Activated CD8-positive, alpha-beta memory T cell treated with anti-CD3 and anti-CD28 coated beads, Interleukin-2, amount 10 ng/mL, durations not matched to agents 7 days and 5 days (primary cell): ENCODE measurements around the gene ABCA8. TPM values are rescaled to one million over a fixed set of nuclear protein-coding genes. Genes with fewer than 3 reads are reported as not detected.
"Not testable (repeated sequence)": the region's sequence is repeated elsewhere in the genome, so short reads cannot be mapped to it uniquely, and the experiment has no call there.

Experiments used
- ATAC-seq: fragments of 150-1000 bp; cut with Tn5 transposase; one replicate; pipeline ENCODE4 v1.10.0; 2021; ENCODE audit warnings: moderate library complexity
- CTCF ChIA-PET: fragments of 350-600 bp; sonication (Branson Sonifier 250); formaldehyde crosslinking; loops from one replicate; lab custom pipeline; 2021; ENCODE audit warnings: antibody characterized with exemption; lab: Charles Lee
- DNase-seq: peaks from one replicate; pipeline ENCODE4 v3.0.0-alpha.2; 2020
- H3K27ac Mint-ChIP-seq: one replicate; pipeline ENCODE4 v1.8.0; 2021; ENCODE audit warnings: mild to moderate bottlenecking, mixed read lengths
- H3K27me3 Mint-ChIP-seq: one replicate; pipeline ENCODE4 v1.8.0; 2021; ENCODE audit warnings: mixed read lengths
- H3K36me3 Mint-ChIP-seq: one replicate; pipeline ENCODE4 v1.8.0; 2021; ENCODE audit warnings: mild to moderate bottlenecking, mixed read lengths
- H3K4me1 Mint-ChIP-seq: one replicate; pipeline ENCODE4 v1.8.0; 2021; ENCODE audit warnings: mixed read lengths
- H3K4me3 Mint-ChIP-seq: one replicate; pipeline ENCODE4 v1.8.0; 2021; ENCODE audit warnings: mild to moderate bottlenecking, moderate library complexity, mixed read lengths
- H3K9me3 Mint-ChIP-seq: one replicate; pipeline ENCODE4 v1.8.0; 2022; ENCODE audit warnings: low read depth, mixed read lengths
- total RNA-seq, 2 experiments: library from RNA; stranded (reverse); gene quantifications; one replicate each; pipeline ENCODE4 v1.2.3, GENCODE V29; 2021

Gene ABCA8
- total RNA-seq, 2 experiments from 2014 or later: not detected

DNA sequence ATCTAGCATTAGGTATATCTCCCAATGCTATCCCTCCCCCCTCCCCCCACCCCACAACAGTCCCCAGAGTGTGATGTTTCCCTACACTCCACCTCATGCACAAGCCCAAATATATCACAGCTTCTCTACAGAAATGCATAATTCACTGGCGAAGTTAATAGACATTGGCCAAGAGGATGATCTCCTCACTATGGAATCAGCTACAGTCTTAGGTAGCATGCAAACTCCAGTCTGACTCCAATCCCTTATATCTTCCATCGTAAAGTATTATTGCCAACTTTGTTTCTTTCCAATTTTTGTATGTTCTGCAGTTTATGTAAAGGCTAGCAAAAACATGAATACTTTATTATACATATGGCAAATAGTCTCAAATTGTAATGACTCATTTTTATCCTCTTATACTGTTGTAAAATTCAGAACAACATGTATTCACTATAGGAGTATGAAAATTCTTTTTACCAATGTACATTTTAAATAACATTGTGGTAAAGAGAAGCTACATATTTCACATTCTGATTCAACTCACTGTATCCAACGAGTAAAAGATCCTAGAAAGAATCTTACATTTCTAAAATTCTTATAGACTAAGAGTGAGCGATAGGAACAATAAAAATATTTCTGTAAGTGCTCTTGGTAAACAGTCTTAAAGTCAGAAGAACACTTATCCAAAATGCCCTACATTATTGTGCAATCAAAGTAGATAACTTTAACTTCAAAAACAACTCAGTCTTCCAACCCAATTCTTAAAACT is 871 bp downstream of the ABCA8 start:
- ATAC-seq: no peak
- no peaks in the 10 kb centered on the region for H3K36me3 Mint-ChIP-seq

DNA sequence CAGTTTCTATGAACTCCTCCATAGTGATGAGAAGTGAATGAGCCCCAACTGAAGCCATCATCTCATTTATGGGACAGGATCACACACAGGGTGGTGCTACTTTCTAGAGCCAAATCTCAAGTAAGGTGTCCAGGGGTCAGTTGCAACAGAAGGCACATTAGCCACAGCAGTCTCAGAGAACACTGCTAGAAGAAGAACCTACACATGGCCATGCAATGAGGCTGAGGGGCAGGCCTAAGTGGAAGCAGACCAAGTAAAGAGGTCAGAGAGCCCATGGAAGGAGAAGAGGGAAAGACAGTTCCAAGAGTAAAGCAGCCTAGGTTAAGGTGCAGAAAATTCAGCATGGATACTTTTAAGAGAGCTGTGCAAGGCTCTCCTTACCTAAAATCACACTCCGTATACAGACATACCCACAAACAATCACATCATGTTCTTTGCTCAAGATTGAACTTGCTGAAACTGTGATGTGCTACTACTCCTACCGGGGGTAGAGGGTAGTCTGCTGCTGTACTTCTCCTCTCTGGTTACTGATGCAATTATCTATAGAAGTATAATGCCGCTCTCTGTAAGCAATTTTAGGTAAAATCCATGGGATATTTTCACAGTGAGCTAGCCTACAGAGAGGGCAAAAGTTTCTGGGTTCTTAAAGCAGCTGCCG is 1.7 kb downstream of the ABCA8 start:
- Mint-ChIP-seq H3K27me3 (peaks cover 2% of the 10 kb centered on the region), H3K4me3 (no peak overlapping the region), H3K4me1 (no peaks in the 10 kb centered on the region), H3K9me3 (no peaks in the 10 kb centered on the region), H3K36me3 (no peaks in the 10 kb centered on the region), H3K27ac (no peak overlapping the region)
- CTCF ChIA-PET: no interaction called here
- DNase-seq (no peak), ATAC-seq (no peak)

More for the DNA sequence above, 871 bp downstream of the ABCA8 start:
- CTCF ChIA-PET: no interaction called here
- Mint-ChIP-seq H3K27me3 (peaks cover 2% of the 10 kb centered on the region), H3K9me3 (peaks cover 4% of the 10 kb centered on the region), H3K4me1 (no peaks in the 10 kb centered on the region), H3K27ac (no peak overlapping the region), H3K4me3 (no peak overlapping the region)
- no peak for DNase-seq

DNA sequence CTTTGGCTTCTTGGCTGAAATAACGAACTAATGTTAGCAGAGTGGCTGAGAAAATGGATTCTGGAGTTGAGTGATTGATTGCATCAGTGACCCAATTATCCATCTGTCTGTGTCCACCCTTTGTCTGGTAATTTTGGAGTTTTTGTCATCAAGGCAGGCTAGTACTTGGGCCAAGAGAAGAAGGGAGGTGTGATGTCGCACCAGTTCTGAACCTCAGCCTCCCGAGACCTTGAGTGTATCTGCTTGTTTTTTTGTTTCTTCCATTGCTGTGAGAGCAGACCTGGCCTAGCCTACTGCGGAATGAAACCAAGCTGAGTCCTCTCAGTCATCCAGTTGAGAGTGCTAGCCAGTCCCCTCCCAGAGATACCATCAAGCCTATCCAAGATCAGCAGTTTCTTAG is 4.5 kb downstream of the ABCA8 start:
- H3K27ac Mint-ChIP-seq: no peak overlapping the region
- DNase-seq (no peak), ATAC-seq (no peak)
- peaks cover 2% of the 10 kb centered on the region for H3K9me3 Mint-ChIP-seq
- no peaks in the 10 kb centered on the region for H3K27me3 Mint-ChIP-seq
- no peak overlapping the region for H3K4me3 Mint-ChIP-seq
- H3K4me1 Mint-ChIP-seq: no peaks in the 10 kb centered on the region
- H3K36me3 Mint-ChIP-seq: no peaks in the 10 kb centered on the region
- CTCF ChIA-PET: no interaction called here

DNA sequence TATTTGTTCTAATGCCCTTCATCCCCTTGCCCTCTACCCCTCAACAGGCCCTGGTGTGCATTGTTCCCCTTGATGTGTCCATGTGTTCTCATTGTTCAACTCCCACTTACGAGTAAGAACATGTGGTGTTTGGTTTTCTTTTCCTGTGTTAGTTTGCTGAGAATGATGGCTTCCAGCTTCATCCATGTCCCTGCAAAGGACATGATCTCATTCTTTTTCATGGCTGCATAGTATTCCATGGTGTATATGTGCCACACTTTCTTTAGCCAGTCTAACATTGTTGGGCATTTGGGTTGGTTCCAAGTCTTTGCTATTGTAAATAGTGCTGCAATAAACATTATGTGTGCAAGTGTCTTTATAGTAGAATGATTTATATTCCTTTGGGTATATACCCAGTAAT is 7.3 kb downstream of the ABCA8 start:
- CTCF ChIA-PET, H3K36me3 Mint-ChIP-seq: not testable (repeated sequence)

DNA sequence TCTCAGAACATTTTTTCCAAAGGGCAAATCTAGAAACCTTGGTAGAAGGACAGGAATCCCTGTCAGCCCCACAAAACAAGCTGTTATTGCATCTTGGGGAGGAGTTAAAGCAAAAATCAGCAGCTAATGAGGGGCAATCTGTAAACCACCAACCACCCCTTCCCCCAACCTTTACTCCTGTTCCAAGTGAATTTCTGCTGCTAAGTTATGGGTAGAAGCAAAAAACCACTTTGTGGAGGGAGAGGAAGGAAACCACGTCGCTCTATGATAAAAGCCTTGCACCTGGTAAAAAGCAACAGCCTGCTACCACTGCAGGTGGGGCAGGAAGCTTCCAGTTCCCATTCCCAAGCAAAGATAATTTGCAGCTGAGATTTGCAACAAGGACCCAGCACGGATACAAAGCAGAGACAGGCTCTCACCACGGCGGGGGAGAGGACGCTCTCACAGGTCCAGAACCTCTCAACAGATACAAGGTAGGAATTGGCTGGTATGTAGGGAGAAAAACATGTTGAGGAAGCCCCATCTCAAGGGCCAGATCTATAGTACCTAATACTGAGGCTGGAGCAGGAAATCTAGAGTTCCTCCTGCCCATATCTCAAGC is 10.7 kb downstream of the ABCA8 start:
- Mint-ChIP-seq H3K9me3 (peaks cover 2% of the 10 kb centered on the region), H3K27me3 (no peaks in the 10 kb centered on the region), H3K27ac (no peak overlapping the region), H3K4me3 (no peak overlapping the region), H3K4me1 (no peaks in the 10 kb centered on the region), H3K36me3 (no peaks in the 10 kb centered on the region)
- CTCF ChIA-PET: no interaction called here
- DNase-seq (no peak), ATAC-seq (no peak)

More for the DNA sequence above, 7.3 kb downstream of the ABCA8 start:
- H3K4me3 Mint-ChIP-seq, DNase-seq, H3K27ac Mint-ChIP-seq, H3K27me3 Mint-ChIP-seq, H3K9me3 Mint-ChIP-seq, ATAC-seq, H3K4me1 Mint-ChIP-seq: not testable (repeated sequence)

DNA sequence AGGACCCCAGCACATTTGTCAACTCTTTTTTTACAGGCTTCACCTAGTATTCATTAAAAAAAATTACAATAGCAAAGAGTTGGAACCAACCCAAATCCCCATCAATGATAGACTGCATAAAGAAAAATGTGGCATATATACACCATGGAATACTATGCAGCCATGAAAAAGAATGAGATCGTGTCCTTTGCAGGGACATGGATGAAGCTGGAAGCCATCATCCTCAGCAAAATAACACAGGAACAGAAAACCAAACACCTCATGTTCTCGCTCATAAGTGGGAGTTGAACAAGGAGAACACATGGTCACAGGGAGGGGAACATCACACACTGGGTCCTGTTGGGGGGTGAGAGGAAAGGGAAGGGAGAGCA is 11.4 kb downstream of the ABCA8 start:
- H3K36me3 Mint-ChIP-seq, H3K27me3 Mint-ChIP-seq, DNase-seq, H3K27ac Mint-ChIP-seq, H3K9me3 Mint-ChIP-seq, CTCF ChIA-PET, H3K4me3 Mint-ChIP-seq, H3K4me1 Mint-ChIP-seq, ATAC-seq: not testable (repeated sequence)

DNA sequence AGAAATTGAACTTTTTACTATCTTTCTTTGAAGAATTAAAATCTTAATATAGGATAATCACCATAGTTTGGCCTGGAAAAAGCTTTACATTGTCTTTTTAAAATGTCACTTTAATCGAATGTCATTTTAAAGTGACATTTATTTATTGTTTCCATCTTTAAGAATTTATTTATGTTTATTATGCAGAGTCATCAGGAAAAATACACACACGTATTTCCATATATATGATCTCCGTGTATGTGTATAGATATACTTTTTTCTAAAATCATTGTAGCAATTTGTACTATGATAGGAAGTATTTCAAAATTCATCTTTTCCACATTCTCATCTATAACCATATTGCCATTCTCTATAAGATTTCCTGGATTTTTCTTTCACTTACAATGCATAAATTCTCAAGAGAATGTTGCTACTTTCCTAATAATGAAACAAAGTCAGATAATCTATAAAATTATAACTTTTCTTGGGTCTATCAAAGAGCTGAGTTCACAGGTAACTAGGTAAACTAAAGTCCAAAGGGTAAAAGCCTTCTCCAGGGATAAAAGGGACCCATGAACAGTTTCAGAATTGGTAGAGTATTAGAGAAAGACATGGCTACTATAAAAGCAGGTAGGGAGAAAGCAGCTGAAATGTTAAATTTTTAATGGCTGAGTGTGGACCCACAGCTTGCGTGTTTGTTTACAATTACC is 11.9 kb downstream of the ABCA8 start:
- Mint-ChIP-seq H3K36me3 (no peaks in the 10 kb centered on the region), H3K4me1 (no peaks in the 10 kb centered on the region), H3K27ac (no peak overlapping the region), H3K27me3 (no peaks in the 10 kb centered on the region), H3K4me3 (no peak overlapping the region), H3K9me3 (peaks cover 2% of the 10 kb centered on the region)
- DNase-seq: no peak
- ATAC-seq: no peak
- CTCF ChIA-PET: no interaction called here

DNA sequence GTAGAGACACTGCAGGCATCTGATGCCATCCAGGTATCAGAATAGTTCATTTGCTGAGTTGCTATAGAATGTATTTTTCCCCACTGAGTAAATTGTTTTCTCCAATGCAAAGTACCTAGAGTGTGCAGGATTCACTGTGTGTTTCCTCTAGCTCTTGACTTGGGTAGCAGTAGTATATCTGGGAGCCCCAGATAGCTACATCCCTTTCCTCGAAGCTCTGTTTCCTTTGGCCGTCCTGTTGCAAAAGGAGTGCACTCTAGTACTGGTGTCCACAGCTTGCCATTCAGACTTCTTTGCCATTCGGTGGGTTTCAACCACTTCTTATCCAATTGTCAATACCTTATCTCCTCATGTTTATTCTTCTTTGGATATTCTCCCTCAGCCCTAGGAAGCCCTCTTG is 12.8 kb downstream of the ABCA8 start:
- ATAC-seq (no peak), DNase-seq (no peak)
- Mint-ChIP-seq H3K27me3 (no peaks in the 10 kb centered on the region), H3K4me1 (no peaks in the 10 kb centered on the region), H3K36me3 (no peaks in the 10 kb centered on the region), H3K27ac (no peak overlapping the region), H3K4me3 (no peak overlapping the region), H3K9me3 (peaks cover 2% of the 10 kb centered on the region)
- CTCF ChIA-PET: no interaction called here

DNA sequence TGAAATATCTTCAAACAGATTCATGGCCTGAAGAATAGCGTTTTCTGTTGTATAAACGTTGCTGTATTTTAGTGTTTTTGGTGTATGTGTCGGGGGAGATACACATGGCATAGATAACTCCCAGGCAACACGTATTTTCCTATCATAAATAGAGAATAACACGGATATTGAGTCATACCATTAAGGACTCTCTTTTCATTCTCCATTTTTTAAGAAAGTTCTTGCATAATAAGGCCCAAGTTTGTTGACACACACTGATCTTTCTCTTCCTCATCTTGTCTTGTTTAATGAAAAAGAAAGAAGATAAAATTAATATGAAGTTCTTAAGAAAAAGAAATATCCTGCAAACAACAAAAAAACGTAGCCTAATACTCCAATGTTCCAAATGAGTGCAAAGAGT is 13.4 kb downstream of the ABCA8 start:
- Mint-ChIP-seq H3K36me3 (no peaks in the 10 kb centered on the region), H3K27ac (no peak overlapping the region), H3K4me3 (no peak overlapping the region), H3K4me1 (no peaks in the 10 kb centered on the region), H3K27me3 (no peaks in the 10 kb centered on the region), H3K9me3 (no peaks in the 10 kb centered on the region)
- ATAC-seq: no peak
- DNase-seq: no peak
- CTCF ChIA-PET: no interaction called here

DNA sequence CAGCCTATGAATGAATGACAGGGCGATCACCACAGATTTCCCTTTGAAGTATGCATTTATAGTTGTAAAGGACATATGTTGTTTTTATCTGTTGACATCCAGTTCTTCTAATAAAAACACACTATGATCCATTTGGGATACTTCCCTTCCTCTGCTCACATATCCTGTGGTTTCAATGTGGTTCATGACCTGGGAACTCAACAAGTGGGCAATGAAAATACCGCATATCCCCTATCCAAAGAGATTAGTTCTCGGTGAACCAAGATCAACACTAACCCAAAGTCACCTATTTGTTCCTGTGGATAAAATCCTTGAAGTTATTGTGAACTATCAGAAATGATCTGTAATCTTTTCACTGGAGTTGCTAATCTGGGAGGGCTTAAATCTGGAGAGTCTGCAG is 16.0 kb downstream of the ABCA8 start:
- H3K4me1 Mint-ChIP-seq: no peaks in the 10 kb centered on the region
- CTCF ChIA-PET: no interaction called here
- ATAC-seq (no peak), DNase-seq (no peak)
- no peak overlapping the region for H3K27ac Mint-ChIP-seq
- H3K36me3 Mint-ChIP-seq: no peaks in the 10 kb centered on the region
- no peaks in the 10 kb centered on the region for H3K27me3 Mint-ChIP-seq
- H3K4me3 Mint-ChIP-seq: no peak overlapping the region
- no peaks in the 10 kb centered on the region for H3K9me3 Mint-ChIP-seq

DNA sequence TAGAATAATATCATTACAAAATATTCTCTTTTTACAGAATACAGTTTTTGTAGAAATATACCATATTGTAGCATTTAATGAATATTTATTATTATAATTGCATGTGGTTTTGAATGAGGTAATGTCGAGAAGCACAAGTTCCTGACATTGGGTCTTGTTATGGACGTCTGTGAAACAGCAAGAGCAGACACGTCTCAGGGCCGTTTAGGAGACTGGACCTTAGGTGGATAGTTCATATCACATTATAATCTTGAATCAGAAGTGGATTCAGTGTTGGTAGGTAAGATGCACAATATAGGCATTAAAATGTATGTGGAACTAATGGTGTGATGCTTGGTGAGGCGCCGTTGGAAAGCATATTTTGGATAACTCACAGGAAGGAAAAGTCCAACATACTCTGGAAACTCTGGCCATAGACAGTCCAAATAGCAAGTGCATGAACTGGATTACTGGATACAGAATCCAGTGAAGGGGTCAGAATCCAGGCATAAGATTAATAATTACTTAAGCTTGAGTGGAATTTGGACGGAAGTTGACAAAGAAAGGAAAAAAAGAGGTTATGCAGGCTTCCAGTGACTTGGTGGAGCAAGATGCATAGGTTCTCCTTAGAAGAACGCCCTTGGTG is 17.2 kb downstream of the ABCA8 start:
- no peak for DNase-seq
- CTCF ChIA-PET: no interaction called here
- no peak for ATAC-seq
- Mint-ChIP-seq H3K4me3 (no peak overlapping the region), H3K36me3 (no peaks in the 10 kb centered on the region), H3K9me3 (no peaks in the 10 kb centered on the region), H3K27me3 (no peaks in the 10 kb centered on the region), H3K4me1 (no peaks in the 10 kb centered on the region), H3K27ac (no peak overlapping the region)

DNA sequence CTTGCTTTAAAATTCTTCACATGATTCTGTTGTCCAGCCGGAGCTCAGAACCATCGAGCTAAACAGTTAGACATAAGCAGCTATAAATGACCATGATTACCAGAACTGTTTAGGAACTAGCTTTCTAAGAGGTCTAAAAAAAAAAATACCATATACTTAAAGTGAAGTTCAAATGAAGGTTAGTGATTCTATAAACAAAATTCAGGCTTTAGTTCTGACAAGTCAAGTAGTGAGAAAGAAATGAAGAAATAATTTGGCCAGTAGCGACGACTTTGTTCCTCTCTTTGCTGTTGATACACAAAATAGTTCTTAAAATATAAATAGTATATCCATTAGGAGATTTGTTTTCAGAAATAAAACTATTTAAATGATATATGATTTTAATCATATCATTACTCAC is 27.7 kb downstream of the ABCA8 start:
- no peak overlapping the region for H3K4me3 Mint-ChIP-seq
- CTCF ChIA-PET: no interaction called here
- no peaks in the 10 kb centered on the region for H3K9me3 Mint-ChIP-seq
- no peak for ATAC-seq
- no peaks in the 10 kb centered on the region for H3K4me1 Mint-ChIP-seq
- no peaks in the 10 kb centered on the region for H3K36me3 Mint-ChIP-seq
- no peak overlapping the region for H3K27ac Mint-ChIP-seq
- no peaks in the 10 kb centered on the region for H3K27me3 Mint-ChIP-seq
- DNase-seq: no peak
